Aorta (tissue), 5 donors: ENCODE results near the gene COL19A1. TPM values are rescaled to one million over a fixed set of nuclear protein-coding genes. Genes with fewer than 3 reads are reported as not detected.
A peak's percentile ranks its signal among the peaks of the same experiment; 100 is the strongest.

Source experiments
- ATAC-seq: fragments of 200-7000 bp; cut with Tn5 transposase; one replicate; pipeline ENCODE4 v1.9.1; 2022; ENCODE audit warnings: moderate library complexity; ENCODE audit not compliant: low FRiP score
- DNase-seq, 2 donors: peaks; one replicate each; pipeline ENCODE4 v3.0.0-alpha.2; 2020
- H3K27ac ChIP-seq, 2 donors: one replicate each; pipeline ENCODE4 v1.5.1; 2013; ENCODE audit warnings: low read length in 2 of 2, mild to moderate bottlenecking in 2 of 2, moderate library complexity in 2 of 2, control low read depth in 1 of 2, inconsistent platforms in 1 of 2, low read depth in 1 of 2
- H3K27me3 ChIP-seq, 2 donors: one replicate each; pipeline ENCODE4 v1.6.1; 2013; ENCODE audit warnings: control low read depth in 1 of 2, low read length in 1 of 2, mild to moderate bottlenecking in 1 of 2, moderate library complexity in 1 of 2; ENCODE audit not compliant: insufficient read depth in 2 of 2, control insufficient read depth in 1 of 2
- H3K36me3 ChIP-seq, 2 donors: one replicate each; pipeline ENCODE4 v1.6.1; 2013; ENCODE audit warnings: control low read depth in 1 of 2, low read length in 1 of 2, mild to moderate bottlenecking in 1 of 2; ENCODE audit not compliant: insufficient read depth in 2 of 2, control insufficient read depth in 1 of 2
- H3K4me1 ChIP-seq, 2 donors: one replicate each; pipeline ENCODE4 v1.6.1; 2013; ENCODE audit warnings: low read length in 2 of 2, control low read depth in 1 of 2, mild to moderate bottlenecking in 1 of 2, moderate library complexity in 1 of 2; ENCODE audit not compliant: insufficient read depth in 2 of 2, control insufficient read depth in 1 of 2
- H3K4me3 ChIP-seq, 2 donors: one replicate each; pipeline ENCODE4 v1.5.1; 2013; ENCODE audit warnings: low read length in 2 of 2, control low read depth in 1 of 2, mild to moderate bottlenecking in 1 of 2
- H3K9me3 ChIP-seq: one replicate; pipeline ENCODE4 v1.6.1; 2013; ENCODE audit warnings: mild to moderate bottlenecking, low read length; ENCODE audit not compliant: control insufficient read depth
- WGBS, 2 donors: extraction: QIAGEN DNeasy Blood & Tissue Kit; methylation state at CpG; one replicate each; pipeline ENCODE4 v1.1.7; 2013; 5-methylcytosine and 5-hydroxymethylcytosine counted together
- intact Hi-C, 2 donors: fragments of 100-400 bp; cut with DNase I; formaldehyde crosslinking; loops; one replicate each; pipeline versions ENCODE4 v1.14.2 to v1.15.0; 2022
- polyA plus RNA-seq, 2 donors: library from polyadenylated mRNA; stranded (reverse); fragments of 200-250 nt; gene quantifications; one replicate each; pipeline ENCODE4 v1.2.3, GENCODE V29; 2013
- total RNA-seq, 2 donors: library from RNA; stranded (reverse); fragmentation: NEBNext Ultra II Directional; extraction: Animal tissue kit (Norgen Biotek cat#: 25700); gene quantifications; one replicate each; pipeline ENCODE4 v1.2.1, GENCODE V29; 2021
- donor health status: healthy with polysubstance abuse.
- donor health status: Bipolar disorder and iron deficiency.
- donor health status: DM: no; HTN: no; CAD: no.
- donor health status: DM: no; HTN: no; CAD: no.
- donor health status: DM: yes; HTN: yes; CAD: no.

Gene COL19A1
- total and polyA plus RNA-seq, 4 donors: 0.42 to 1.8 TPM; not detected in 2

- no peak for ATAC-seq
- H3K9me3 ChIP-seq: no peaks in the 10 kb centered on the region
- no peaks in the 10 kb centered on the region for H3K27me3 ChIP-seq
- no peak overlapping the region for H3K4me3 ChIP-seq
- no peaks in the 10 kb centered on the region for H3K36me3 ChIP-seq
- H3K27ac ChIP-seq: no peak overlapping the region
- intact Hi-C loops: no loop called here
- no peak for DNase-seq
- WGBS, 2 donors: 87 to 91% methylated on average over 4 of the region's 4 CpGs
- H3K4me1 ChIP-seq: no peaks in the 10 kb centered on the region
Measured at GRCh38 chr6:69848552-69848951, 17.8 kb upstream of the COL19A1 start.

GRCh38 chr6:69852706-69853105, 13.7 kb upstream of the COL19A1 start:
- no peaks in the 10 kb centered on the region for H3K9me3 ChIP-seq
- WGBS, 2 donors: 22 to 40% methylated on average over 1 of the region's 1 CpG
- no peak overlapping the region for H3K27ac ChIP-seq
- intact Hi-C loops: no loop called here
- no peaks in the 10 kb centered on the region for H3K36me3 ChIP-seq
- DNase-seq (no peak), ATAC-seq (no peak)
- H3K4me1 ChIP-seq: no peaks in the 10 kb centered on the region
- no peaks in the 10 kb centered on the region for H3K27me3 ChIP-seq
- no peak overlapping the region for H3K4me3 ChIP-seq

GRCh38 chr6:69861986-69862385, 4.4 kb upstream of the COL19A1 start:
- H3K27me3 ChIP-seq: peaks cover 0 to 3% of the 10 kb centered on the region in 2 donors
- intact Hi-C loops: no loop called here
- ATAC-seq (no peak), DNase-seq (no peak)
- H3K4me3 ChIP-seq: no peak overlapping the region
- peaks cover 1% of the 10 kb centered on the region for H3K9me3 ChIP-seq
- no peaks in the 10 kb centered on the region for H3K4me1 ChIP-seq
- H3K27ac ChIP-seq: no peak overlapping the region
- WGBS, 2 donors: 95 to 96% methylated on average over 3 of the region's 3 CpGs
- H3K36me3 ChIP-seq: no peaks in the 10 kb centered on the region

- Histone ChIP-seq H3K4me3 (no peak overlapping the region), H3K36me3 (no peaks in the 10 kb centered on the region), H3K9me3 (peaks cover 1% of the 10 kb centered on the region), H3K27ac (no peak overlapping the region), H3K4me1 (no peaks in the 10 kb centered on the region), H3K27me3 (peaks cover 0 to 3% of the 10 kb centered on the region in 2 donors)
- 94 to 98% methylated on average over 2 of the region's 2 CpGs for WGBS, 2 donors
- DNase-seq (no peak), ATAC-seq (no peak)
- intact Hi-C loops: no loop called here
Measured at GRCh38 chr6:69863766-69864165, 2.6 kb upstream of the COL19A1 start.

GRCh38 chr6:69865126-69865525, 1.2 kb upstream of the COL19A1 start:
- no peak overlapping the region for H3K27ac ChIP-seq
- ATAC-seq: no peak
- intact Hi-C loops: loop anchor here in 1 of 2 donors (5.0 kb wide), 1 partner anchor 72 kb away; no protein-coding TSS in a partner anchor
- H3K9me3 ChIP-seq: no peaks in the 10 kb centered on the region
- no peak overlapping the region for H3K4me3 ChIP-seq
- H3K27me3 ChIP-seq: no peaks in the 10 kb centered on the region
- no peak for DNase-seq
- WGBS, 2 donors: 48 to 50% methylated on average over 2 of the region's 2 CpGs
- no peaks in the 10 kb centered on the region for H3K36me3 ChIP-seq
- H3K4me1 ChIP-seq: no peaks in the 10 kb centered on the region

- intact Hi-C loops: loop anchor here in 1 of 2 donors (5.0 kb wide), 1 partner anchor 70 kb away; no protein-coding TSS in a partner anchor
- Histone ChIP-seq H3K4me3 (peak overlapping the region; percentile 42 to 74), H3K36me3 (no peaks in the 10 kb centered on the region), H3K27me3 (no peaks in the 10 kb centered on the region), H3K27ac (no peak overlapping the region), H3K9me3 (no peaks in the 10 kb centered on the region), H3K4me1 (no peaks in the 10 kb centered on the region)
- peak; percentile 79 for ATAC-seq
- 0% methylated on average over 76 to 80 of the region's 80 CpGs for WGBS, 2 donors
- DNase-seq: peak; percentile 75 to 90
Measured at GRCh38 chr6:69866770-69867638, 648 bp downstream of the COL19A1 start.

- ATAC-seq: no peak
- H3K4me1 ChIP-seq: no peaks in the 10 kb centered on the region
- WGBS, 2 donors: 9 to 11% methylated on average over 11 of the region's 11 CpGs
- peak overlapping the region; percentile 42 to 74 for H3K4me3 ChIP-seq
- intact Hi-C loops: loop anchor here in 1 of 2 donors (5.0 kb wide), 1 partner anchor 70 kb away; no protein-coding TSS in a partner anchor
- no peaks in the 10 kb centered on the region for H3K36me3 ChIP-seq
- DNase-seq: no peak
- H3K27ac ChIP-seq: no peak overlapping the region
- no peaks in the 10 kb centered on the region for H3K27me3 ChIP-seq
- H3K9me3 ChIP-seq: no peaks in the 10 kb centered on the region
Measured at GRCh38 chr6:69867639-69867976, 1.3 kb downstream of the COL19A1 start.

- Histone ChIP-seq H3K36me3 (no peaks in the 10 kb centered on the region), H3K4me3 (no peak overlapping the region), H3K4me1 (no peaks in the 10 kb centered on the region), H3K27ac (no peak overlapping the region), H3K9me3 (no peaks in the 10 kb centered on the region), H3K27me3 (no peaks in the 10 kb centered on the region)
- ATAC-seq: no peak
- intact Hi-C loops: loop anchor here in 1 of 2 donors (5.0 kb wide), 1 partner anchor 69 kb away; no protein-coding TSS in a partner anchor
- WGBS, 2 donors: 93 to 94% methylated on average over 1 of the region's 1 CpG
- DNase-seq: no peak
Measured at GRCh38 chr6:69868252-69868804, 2.0 kb downstream of the COL19A1 start.
